ENCODE results near the gene TACR2.

TACR2 gene

DNA sequence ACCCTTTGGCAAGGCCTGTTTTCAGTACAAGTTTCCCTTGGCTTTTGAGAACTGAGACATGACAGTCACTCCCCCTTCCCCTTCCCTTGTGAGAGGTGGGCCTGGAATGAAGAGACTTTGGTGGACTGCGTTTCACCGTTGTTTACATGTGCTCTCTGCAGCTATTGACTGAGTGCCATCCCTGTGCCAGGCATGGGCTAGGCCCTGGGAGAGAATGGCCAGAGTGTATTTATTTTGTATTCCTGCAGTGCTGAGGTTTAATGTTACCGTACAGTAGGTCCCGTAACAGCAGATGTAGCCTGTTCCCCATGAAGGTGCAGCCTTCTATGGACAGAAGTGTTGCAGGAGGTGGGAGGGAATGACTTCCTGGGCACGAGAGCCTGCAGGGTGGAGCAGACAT lies 50.0 kb downstream of the TACR2 start:
- DNase-seq, result peak; percentile 41

GRCh38 chr10:69364232-69364940 lies 52.3 kb downstream of the TACR2 start:
- no peak for DNase-seq

DNA sequence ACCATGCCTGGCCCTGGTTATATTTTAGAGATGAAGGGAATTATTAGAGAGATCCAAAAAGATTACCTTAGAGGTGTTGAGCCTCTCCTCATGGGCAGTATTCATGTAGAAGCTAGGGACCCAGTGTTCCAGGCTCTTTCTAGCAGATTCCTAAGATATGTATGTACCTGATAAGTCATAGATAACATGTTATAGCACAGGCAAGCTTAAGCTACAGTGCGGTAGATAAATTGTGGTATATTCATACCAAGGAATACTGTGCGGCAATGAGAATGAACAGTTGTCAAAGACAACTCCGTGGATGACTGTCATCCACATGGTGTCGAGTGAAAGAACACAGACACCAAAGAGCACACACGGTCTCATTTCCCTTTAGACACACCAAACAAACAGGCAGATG lies 53.1 kb downstream of the TACR2 start:
- no peak for DNase-seq

DNA sequence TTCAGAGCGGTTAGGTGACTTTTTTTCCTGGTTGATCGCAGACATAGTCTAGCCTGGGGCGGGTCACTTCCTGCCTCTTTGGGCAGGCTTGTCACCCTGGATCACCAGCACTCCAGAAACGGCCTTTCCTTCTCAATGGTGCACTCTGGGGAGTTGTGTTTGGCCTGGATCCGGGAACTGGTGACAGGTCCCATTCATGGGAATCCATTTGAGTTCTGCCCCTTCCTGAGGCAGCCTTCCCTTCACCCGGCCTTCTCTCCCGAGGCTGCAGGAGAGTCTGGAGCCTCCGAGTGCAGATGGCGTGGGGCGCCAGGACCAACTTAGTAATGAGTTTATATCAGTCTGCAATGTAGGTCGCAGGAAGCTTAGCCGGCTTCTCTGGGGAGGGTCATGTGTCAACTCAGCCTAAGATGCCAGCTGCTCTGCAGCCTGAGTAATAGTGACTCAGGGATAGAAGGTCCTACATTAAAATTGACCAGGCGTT lies 54.2 kb downstream of the TACR2 start:
- DNase-seq, result peak; percentile 8

GRCh38 chr10:69361303-69361614 lies 55.5 kb downstream of the TACR2 start:
- DNase-seq, result no peak

DNA sequence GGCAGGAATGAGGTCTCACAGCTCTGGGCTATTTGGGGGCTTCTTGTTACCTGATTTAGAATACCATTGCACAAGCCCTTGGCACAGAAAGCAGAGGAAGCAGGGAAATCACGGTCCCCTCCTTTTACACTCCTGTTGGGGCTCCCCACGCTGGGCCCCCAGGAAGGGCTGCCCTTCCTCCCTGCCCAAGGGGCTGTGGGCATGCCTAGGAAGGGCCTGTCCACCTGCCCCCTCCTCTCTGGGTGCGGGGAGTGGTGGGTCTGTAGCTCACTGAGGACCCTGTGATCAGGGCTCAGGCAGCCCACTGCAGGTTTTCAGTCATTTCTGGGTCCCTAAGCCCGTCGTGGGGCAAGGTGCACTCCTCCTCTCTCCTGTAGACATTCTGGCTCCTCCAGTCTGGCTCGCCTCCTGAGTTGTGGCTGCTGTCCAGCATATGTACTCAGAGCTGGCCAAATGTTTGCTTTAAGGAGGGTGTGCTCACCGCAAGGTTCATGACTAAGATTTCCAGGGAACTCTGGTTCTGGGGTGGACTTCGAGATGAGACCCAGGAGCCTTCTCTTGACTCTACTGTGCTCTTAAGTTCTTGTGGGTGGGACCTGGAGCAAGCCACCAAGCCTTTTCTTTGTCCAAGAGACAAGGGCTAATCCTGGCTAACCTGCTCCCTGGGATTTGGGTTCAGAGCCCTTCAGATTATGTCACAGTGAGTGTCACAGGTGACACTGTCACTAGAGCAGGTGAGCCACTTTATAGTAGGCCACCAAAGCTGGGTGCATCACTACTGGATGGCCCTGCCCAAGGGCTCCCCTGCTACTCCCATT lies 56.0 kb downstream of the TACR2 start:
- no peak for DNase-seq

DNA sequence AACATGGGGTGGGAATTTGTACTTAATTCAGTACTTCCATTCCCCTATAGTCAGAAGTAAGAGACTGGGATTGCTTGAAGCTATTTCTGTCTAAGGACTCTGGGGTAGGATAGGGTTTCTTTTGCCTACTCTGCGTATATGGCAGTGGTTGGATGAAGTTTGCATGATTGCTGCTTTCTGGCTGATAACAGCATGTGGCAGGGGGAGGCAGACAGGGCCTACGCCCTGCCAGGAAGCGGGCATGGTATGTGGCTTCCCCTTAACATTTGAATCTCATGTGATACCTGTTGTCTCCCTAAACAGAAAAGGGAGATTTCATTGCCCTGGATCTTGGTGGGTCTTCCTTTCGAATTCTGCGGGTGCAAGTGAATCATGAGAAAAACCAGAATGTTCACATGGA lies 57.1 kb downstream of the TACR2 start:
- no peak for DNase-seq

GRCh38 chr10:69359148-69359547 lies 57.6 kb downstream of the TACR2 start:
- no peak for DNase-seq

DNA sequence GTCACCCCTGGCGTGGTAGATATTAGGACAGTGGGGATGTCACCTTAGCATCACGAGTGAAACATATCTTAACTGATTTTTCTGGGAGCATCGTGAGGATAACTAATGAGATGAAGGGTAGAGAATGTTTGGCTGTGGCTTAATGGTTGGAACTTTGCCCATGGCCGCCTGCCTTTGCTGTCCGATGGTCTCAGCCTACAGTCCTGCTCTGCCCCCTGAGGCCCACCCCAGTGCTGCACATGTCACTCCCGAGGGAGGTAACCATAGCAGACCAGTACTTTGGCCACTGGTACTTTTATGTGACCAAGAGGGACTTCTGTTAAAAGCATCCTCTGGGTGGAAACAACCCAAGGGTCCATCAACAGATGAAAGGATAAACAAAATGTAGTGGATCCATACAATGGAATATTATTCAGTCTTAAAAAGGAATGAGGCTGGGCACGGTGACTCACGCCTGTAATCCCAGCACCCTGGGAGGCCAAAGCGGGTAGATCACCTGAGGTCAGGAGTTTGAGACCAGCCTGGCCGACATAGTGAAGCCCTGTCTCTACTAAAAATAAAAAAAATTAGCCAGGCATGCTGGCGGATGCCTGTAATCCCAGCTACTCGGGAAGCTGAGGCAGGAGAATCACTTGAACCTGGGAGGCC lies 58.4 kb downstream of the TACR2 start:
- DNase-seq, result no peak

- DNase-seq, result no peak
Measured at GRCh38 chr10:69356187-69356586, 60.5 kb downstream of the TACR2 start.

DNA sequence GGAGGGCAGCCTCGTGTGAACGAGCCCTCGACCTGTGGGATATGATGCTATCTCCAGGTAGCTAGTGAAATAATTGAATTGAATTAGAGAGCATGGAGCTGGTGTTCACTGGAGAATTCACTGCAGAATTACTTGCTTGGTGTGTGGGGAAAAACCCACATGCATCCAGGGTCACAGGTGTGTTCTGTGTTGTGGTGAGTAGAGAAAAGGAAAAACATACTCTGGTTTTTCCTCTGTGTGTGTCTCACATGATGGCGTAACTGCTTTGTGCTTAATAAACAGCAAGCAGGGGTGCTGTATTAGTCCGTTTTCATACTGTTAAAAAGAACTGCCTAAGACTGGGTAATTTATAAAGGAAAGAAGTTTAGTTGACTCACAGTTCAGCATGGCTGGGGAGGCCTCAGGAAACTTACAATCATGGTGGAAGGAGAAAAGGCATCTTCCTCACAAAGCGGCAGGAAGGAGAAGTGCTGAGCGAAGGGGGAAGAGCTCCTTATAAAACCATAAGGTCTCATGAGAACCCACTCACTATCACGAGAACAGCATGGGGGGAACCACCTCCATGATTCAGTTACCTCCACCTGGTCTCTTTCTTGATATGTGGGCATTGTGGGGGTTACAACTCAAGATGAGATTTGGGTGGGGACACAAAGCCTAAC lies 62.6 kb downstream of the TACR2 start:
- no peak for DNase-seq
